HepG2 (cell line): ENCODE data around the gene OSBPL1A. TPM values are rescaled to one million over a fixed set of nuclear protein-coding genes. Genes with fewer than 3 reads are reported as not detected.

Experiments
- CENPT ChIP-seq: sonication (generic); formaldehyde crosslinking; IDR thresholded peaks from 2 replicates; pipeline ENCODE4 v1.8.0; 2022; ENCODE audit warnings: low read depth, mild to moderate bottlenecking, moderate library complexity, missing genetic modification reagents
- CREB1 ChIP-seq, 2 experiments: fragments of 450-650 bp in 1 of 2; IDR thresholded peaks; 2 replicates each; pipeline ENCODE4 v1.6.1; 2016 to 2017; ENCODE audit warnings: control low read depth in 1 of 2, mild to moderate bottlenecking in 1 of 2, missing compliant biosample characterization in 1 of 2, missing genetic modification characterization in 1 of 2
- GATA4 ChIP-seq: sonication (generic); IDR thresholded peaks from 2 replicates; pipeline ENCODE4 v1.6.1; 2016; ENCODE audit warnings: antibody characterized with exemption, low read depth, borderline replicate concordance
- IRF2 ChIP-seq: IDR thresholded peaks from 2 replicates; pipeline ENCODE4 v1.6.1; 2018; ENCODE audit warnings: missing genetic modification reagents, missing compliant biosample characterization
- KLF11 ChIP-seq: IDR thresholded peaks from 2 replicates; pipeline ENCODE4 v1.6.1; 2016; ENCODE audit warnings: missing compliant biosample characterization
- NCOA1 ChIP-seq: sonication (generic); formaldehyde crosslinking; IDR thresholded peaks from 2 replicates; pipeline ENCODE4 v1.9.0; 2021; ENCODE audit warnings: missing genetic modification reagents
- POGZ ChIP-seq: sonication (generic); formaldehyde crosslinking; IDR thresholded peaks from 2 replicates; pipeline ENCODE4 v1.4.0; 2020; ENCODE audit warnings: mild to moderate bottlenecking, missing genetic modification reagents
- RFXAP ChIP-seq: sonication (generic); formaldehyde crosslinking; IDR thresholded peaks from 2 replicates; pipeline ENCODE4 v1.4.0; 2020; ENCODE audit warnings: missing genetic modification reagents, borderline replicate concordance
- SIX1 ChIP-seq: sonication (generic); formaldehyde crosslinking; IDR thresholded peaks from 2 replicates; pipeline ENCODE4 v1.4.0; 2020; ENCODE audit warnings: missing genetic modification reagents, borderline replicate concordance
- SP5 ChIP-seq: IDR thresholded peaks from 2 replicates; pipeline ENCODE4 v1.6.1; 2016; ENCODE audit warnings: low read depth, borderline replicate concordance
- SRY ChIP-seq: sonication (generic); formaldehyde crosslinking; IDR thresholded peaks from 2 replicates; pipeline ENCODE4 v1.8.0; 2022; ENCODE audit warnings: mild to moderate bottlenecking, missing genetic modification reagents
- ZIK1 ChIP-seq: sonication (generic); formaldehyde crosslinking; IDR thresholded peaks from 2 replicates; pipeline ENCODE4 v1.5.0; 2020; ENCODE audit warnings: mild to moderate bottlenecking, low read depth, missing genetic modification reagents, borderline replicate concordance
- ZSCAN9 ChIP-seq: IDR thresholded peaks from 2 replicates; pipeline ENCODE4 v1.6.1; 2016; ENCODE audit warnings: borderline replicate concordance
- polyA plus RNA-seq, 8 experiments: library from polyadenylated mRNA; depleted of rRNA in 3 of 8; stranded (reverse) in 7 of 8; unstranded in 1 of 8; fragments of >200 nt; fragmentation: Illumina TruSeq in 4 of 8; extraction: Trizol in 4 of 8; gene quantifications; 2 replicates each; pipeline versions ENCODE4 v1.2.1 to v1.2.3, GENCODE V29; 2011 to 2016; ENCODE audit warnings: low read depth in 4 of 8, missing spikeins in 1 of 8, mixed read lengths in 1 of 8; ENCODE audit not compliant: insufficient read depth in 1 of 8
- total RNA-seq, 5 experiments: library from RNA; depleted of rRNA; stranded (reverse); fragments of >200 nt; fragmentation: Illumina TruSeq; extraction: Trizol; gene quantifications; 2 replicates each; pipeline ENCODE4 v1.2.3, GENCODE V29; 2016; ENCODE audit warnings: low read depth in 1 of 5
- TF ChIP-seq, protein P1 (sequence below): sonication (generic); formaldehyde crosslinking; IDR thresholded peaks from 2 replicates; pipeline ENCODE4 v1.5.0; 2020; ENCODE audit warnings: mild to moderate bottlenecking, missing genetic modification reagents
- TF ChIP-seq, protein P2 (sequence below): sonication (generic); formaldehyde crosslinking; IDR thresholded peaks from 2 replicates; pipeline ENCODE4 v1.5.0; 2020; ENCODE audit warnings: mild to moderate bottlenecking, low read depth, missing genetic modification reagents, borderline replicate concordance
- TF ChIP-seq, protein P3 (sequence below): sonication (generic); formaldehyde crosslinking; IDR thresholded peaks from 2 replicates; pipeline ENCODE4 v1.5.0; 2020; ENCODE audit warnings: missing genetic modification reagents, mild to moderate bottlenecking, borderline replicate concordance
- TF ChIP-seq, protein P4 (sequence below): sonication (generic); IDR thresholded peaks from 2 replicates; pipeline ENCODE4 v1.6.1; 2016; ENCODE audit warnings: low read depth, borderline replicate concordance
- TF ChIP-seq, protein P5 (sequence below), 2 experiments: sonication (generic) in 1 of 2; formaldehyde crosslinking in 1 of 2; IDR thresholded peaks; 2 replicates each; pipeline versions ENCODE4 v1.4.0 to v1.6.1; 2016 to 2020; ENCODE audit warnings: borderline replicate concordance in 1 of 2, low read depth in 1 of 2, mild to moderate bottlenecking in 1 of 2, missing genetic modification reagents in 1 of 2
- TF ChIP-seq, protein P6 (sequence below): sonication (generic); formaldehyde crosslinking; conservative IDR thresholded peaks from 2 replicates; pipeline ENCODE4 v1.8.0; 2022; ENCODE audit warnings: mild to moderate bottlenecking, moderate library complexity, missing genetic modification reagents

The OSBPL1A gene
- total and polyA plus RNA-seq, 2 of the 13 experiments (the other 11 are each of a cell fraction or from before 2014, with no cell fraction given), result 0.02 TPM; not detected in 1

DNA sequence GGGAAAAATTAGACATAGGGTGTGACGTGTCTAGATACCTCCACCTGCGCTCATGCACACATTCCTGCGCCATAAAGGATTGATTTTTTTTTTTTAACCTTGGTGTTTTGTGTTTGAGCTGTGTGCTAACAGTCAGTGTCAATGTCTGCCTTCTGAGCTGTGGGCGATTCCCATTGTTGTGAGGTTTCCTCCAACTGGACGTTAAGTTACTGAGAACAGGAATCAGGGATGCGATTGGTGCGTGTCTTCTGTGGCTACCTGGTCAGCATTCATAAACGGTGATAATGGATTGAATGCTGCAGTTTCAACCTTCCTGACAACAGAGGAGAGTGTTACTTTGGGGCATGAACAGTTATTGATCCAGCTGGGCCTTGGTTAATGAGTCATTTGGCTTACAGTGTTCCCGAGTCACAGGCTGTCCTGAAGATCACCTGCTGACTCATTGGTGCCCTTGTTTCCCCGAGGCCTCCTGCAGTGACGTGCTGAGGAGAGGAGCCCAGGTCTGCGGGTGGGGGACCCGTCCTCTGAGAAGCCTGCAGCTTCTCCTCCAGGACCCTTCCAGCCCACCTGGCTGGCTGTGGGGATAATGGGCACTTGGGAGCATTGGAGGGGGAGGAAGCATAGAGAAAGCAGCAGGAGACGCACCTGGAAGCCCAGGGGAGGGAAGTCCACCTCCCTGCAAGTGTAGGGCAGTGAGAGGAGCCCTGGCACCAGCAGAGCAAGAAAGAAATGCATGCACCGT is 284.6 kb downstream of the OSBPL1A start (continued):
- TF ChIP-seq, protein P1, sequence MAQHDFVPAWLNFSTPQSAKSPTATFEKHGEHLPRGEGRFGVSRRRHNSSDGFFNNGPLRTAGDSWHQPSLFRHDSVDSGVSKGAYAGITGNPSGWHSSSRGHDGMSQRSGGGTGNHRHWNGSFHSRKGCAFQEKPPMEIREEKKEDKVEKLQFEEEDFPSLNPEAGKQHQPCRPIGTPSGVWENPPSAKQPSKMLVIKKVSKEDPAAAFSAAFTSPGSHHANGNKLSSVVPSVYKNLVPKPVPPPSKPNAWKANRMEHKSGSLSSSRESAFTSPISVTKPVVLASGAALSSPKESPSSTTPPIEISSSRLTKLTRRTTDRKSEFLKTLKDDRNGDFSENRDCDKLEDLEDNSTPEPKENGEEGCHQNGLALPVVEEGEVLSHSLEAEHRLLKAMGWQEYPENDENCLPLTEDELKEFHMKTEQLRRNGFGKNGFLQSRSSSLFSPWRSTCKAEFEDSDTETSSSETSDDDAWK (CRISPR knock-in tag), result no peak
- peak; percentile 70 for TF ChIP-seq CREB1 (IDR thresholded peaks at IDR 0.05)
- peak; percentile 85 for TF ChIP-seq CREB1 (CRISPR knock-in tag; IDR thresholded peaks at IDR 0.05)
- TF ChIP-seq, protein P2, sequence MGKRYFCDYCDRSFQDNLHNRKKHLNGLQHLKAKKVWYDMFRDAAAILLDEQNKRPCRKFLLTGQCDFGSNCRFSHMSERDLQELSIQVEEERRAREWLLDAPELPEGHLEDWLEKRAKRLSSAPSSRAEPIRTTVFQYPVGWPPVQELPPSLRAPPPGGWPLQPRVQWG (CRISPR knock-in tag), result no peak
- 0 out of 2 replicates have a peak, but pooled peaks have one; percentile 48 for TF ChIP-seq SIX1 (CRISPR knock-in tag)
- TF ChIP-seq, protein P3, sequence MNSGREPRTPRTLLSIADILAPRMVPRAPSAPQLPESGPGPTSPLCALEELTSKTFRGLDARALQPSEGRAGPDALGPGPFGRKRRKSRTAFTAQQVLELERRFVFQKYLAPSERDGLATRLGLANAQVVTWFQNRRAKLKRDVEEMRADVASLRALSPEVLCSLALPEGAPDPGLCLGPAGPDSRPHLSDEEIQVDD (CRISPR knock-in tag), result no peak
- 0 out of 2 replicates have a peak, but pooled peaks have one; percentile 31 for TF ChIP-seq SP5
- TF ChIP-seq RFXAP (CRISPR knock-in tag), result peak; percentile 89
- peak; percentile 53; the same call in 1 of the 2 replicates for TF ChIP-seq ZSCAN9 (CRISPR knock-in tag)
- no peak for TF ChIP-seq CENPT
- TF ChIP-seq IRF2, result peak; percentile 82
- TF ChIP-seq, protein P4, sequence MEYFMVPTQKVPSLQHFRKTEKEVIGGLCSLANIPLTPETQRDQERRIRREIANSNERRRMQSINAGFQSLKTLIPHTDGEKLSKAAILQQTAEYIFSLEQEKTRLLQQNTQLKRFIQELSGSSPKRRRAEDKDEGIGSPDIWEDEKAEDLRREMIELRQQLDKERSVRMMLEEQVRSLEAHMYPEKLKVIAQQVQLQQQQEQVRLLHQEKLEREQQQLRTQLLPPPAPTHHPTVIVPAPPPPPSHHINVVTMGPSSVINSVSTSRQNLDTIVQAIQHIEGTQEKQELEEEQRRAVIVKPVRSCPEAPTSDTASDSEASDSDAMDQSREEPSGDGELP, result peak; percentile 97
- peak; percentile 26; the same call in 1 of the 2 replicates for TF ChIP-seq KLF11 (CRISPR knock-in tag)
- TF ChIP-seq POGZ, result peak; percentile 86
- TF ChIP-seq ZIK1 (CRISPR knock-in tag), result no peak
- TF ChIP-seq, protein P5, sequence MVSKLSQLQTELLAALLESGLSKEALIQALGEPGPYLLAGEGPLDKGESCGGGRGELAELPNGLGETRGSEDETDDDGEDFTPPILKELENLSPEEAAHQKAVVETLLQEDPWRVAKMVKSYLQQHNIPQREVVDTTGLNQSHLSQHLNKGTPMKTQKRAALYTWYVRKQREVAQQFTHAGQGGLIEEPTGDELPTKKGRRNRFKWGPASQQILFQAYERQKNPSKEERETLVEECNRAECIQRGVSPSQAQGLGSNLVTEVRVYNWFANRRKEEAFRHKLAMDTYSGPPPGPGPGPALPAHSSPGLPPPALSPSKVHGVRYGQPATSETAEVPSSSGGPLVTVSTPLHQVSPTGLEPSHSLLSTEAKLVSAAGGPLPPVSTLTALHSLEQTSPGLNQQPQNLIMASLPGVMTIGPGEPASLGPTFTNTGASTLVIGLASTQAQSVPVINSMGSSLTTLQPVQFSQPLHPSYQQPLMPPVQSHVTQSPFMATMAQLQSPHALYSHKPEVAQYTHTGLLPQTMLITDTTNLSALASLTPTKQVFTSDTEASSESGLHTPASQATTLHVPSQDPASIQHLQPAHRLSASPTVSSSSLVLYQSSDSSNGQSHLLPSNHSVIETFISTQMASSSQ (IDR thresholded peaks at IDR 0.05; ENCODE audit: low read depth), result peak; percentile 93
- TF ChIP-seq, protein P5 (CRISPR knock-in tag; IDR thresholded peaks at IDR 0.05; ENCODE audit: borderline replicate concordance), result peak; percentile 86
- TF ChIP-seq, protein P6, sequence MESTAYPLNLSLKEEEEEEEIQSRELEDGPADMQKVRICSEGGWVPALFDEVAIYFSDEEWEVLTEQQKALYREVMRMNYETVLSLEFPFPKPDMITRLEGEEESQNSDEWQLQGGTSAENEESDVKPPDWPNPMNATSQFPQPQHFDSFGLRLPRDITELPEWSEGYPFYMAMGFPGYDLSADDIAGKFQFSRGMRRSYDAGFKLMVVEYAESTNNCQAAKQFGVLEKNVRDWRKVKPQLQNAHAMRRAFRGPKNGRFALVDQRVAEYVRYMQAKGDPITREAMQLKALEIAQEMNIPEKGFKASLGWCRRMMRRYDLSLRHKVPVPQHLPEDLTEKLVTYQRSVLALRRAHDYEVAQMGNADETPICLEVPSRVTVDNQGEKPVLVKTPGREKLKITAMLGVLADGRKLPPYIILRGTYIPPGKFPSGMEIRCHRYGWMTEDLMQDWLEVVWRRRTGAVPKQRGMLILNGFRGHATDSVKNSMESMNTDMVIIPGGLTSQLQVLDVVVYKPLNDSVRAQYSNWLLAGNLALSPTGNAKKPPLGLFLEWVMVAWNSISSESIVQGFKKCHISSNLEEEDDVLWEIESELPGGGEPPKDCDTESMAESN (CRISPR knock-in tag), result peak; percentile 71; the same call in 1 of the 2 replicates
- TF ChIP-seq NCOA1 (CRISPR knock-in tag), result peak; percentile 87; the same call in 1 of the 2 replicates
- TF ChIP-seq GATA4, result no peak
- no peak for TF ChIP-seq SRY
